Hepatocyte (in vitro differentiated cells): ENCODE data around the gene ZFPM1. TPM values are rescaled to one million over a fixed set of nuclear protein-coding genes. Genes with fewer than 3 reads are reported as not detected.

Experiments used
- DNase-seq: peaks from one replicate; pipeline ENCODE4 v3.0.0-alpha.2; 2016; ENCODE audit warnings: low spot score
- H2AFZ ChIP-seq: fragments of 200-600 bp; sonication (generic); 2 replicates; pipeline ENCODE4 v1.6.0; 2016; ENCODE audit warnings: antibody characterized with exemption, mild to moderate bottlenecking
- H3K27ac ChIP-seq: fragments of 200-600 bp; sonication (generic); 2 replicates; pipeline ENCODE4 v1.5.1; 2016; ENCODE audit warnings: mild to moderate bottlenecking
- H3K27me3 ChIP-seq: fragments of 200-600 bp; sonication (generic); 2 replicates; pipeline ENCODE4 v1.6.1; 2016
- H3K36me3 ChIP-seq: fragments of 200-600 bp; sonication (generic); replicated peaks from 2 replicates; pipeline ENCODE4 v1.5.1; 2016; ENCODE audit warnings: low read depth; ENCODE audit not compliant: insufficient read depth
- H3K4me1 ChIP-seq: fragments of 200-600 bp; sonication (generic); 2 replicates; pipeline ENCODE4 v1.5.1; 2016; ENCODE audit warnings: mild to moderate bottlenecking, moderate library complexity; ENCODE audit not compliant: insufficient read depth
- H3K4me2 ChIP-seq: fragments of 200-600 bp; sonication (generic); 2 replicates; pipeline ENCODE4 v1.6.0; 2016
- H3K4me3 ChIP-seq: fragments of 200-600 bp; sonication (generic); 2 replicates; pipeline ENCODE4 v1.5.1; 2016; ENCODE audit warnings: mild to moderate bottlenecking
- H3K79me2 ChIP-seq: fragments of 200-600 bp; sonication (generic); 2 replicates; pipeline ENCODE4 v1.6.0; 2017; ENCODE audit warnings: mild to moderate bottlenecking
- H3K9me2 ChIP-seq: fragments of 200-600 bp; sonication (generic); replicated peaks from 2 replicates; pipeline ENCODE4 v1.6.0; 2017; ENCODE audit warnings: mild to moderate bottlenecking; ENCODE audit not compliant: insufficient read depth
- H3K9me3 ChIP-seq: fragments of 200-600 bp; sonication (generic); 2 replicates; pipeline ENCODE4 v1.5.1; 2016; ENCODE audit warnings: low read depth, mild to moderate bottlenecking
- H4K20me1 ChIP-seq: fragments of 200-600 bp; sonication (generic); 2 replicates; pipeline ENCODE4 v1.6.0; 2016; ENCODE audit warnings: mild to moderate bottlenecking; ENCODE audit not compliant: insufficient read depth, poor library complexity, severe bottlenecking
- CTCF ChIP-seq: fragments of 200-600 bp; sonication (generic); IDR thresholded peaks from 2 replicates; pipeline ENCODE4 v1.5.1; 2016; ENCODE audit warnings: antibody characterized with exemption, mild to moderate bottlenecking; ENCODE audit not compliant: poor library complexity
- EZH2 ChIP-seq: fragments of 200-600 bp; sonication (generic); IDR thresholded peaks from 2 replicates; pipeline ENCODE4 v1.6.1; 2016; ENCODE audit warnings: antibody characterized with exemption, mild to moderate bottlenecking, borderline replicate concordance
- EZH2phosphoT487 ChIP-seq: fragments of 200-600 bp; sonication (generic); IDR thresholded peaks from one replicate; pipeline ENCODE4 v1.6.1; 2018; ENCODE audit warnings: antibody characterized with exemption, mild to moderate bottlenecking, low read depth, moderate library complexity; ENCODE audit not compliant: unreplicated experiment, severe bottlenecking
- WGBS: methylation state at CpG from one replicate; pipeline ENCODE4 v1.1.6; 2016; ENCODE audit warnings: low lambda C conversion rate; ENCODE audit errors: missing lambda C conversion rate; 5-methylcytosine and 5-hydroxymethylcytosine counted together
- polyA plus RNA-seq: library from polyadenylated mRNA; unstranded; fragments of >200 nt; fragmentation: Nextera tagmentation; extraction: Ambion mirVana; gene quantifications from 2 replicates; pipeline ENCODE4 v1.2.1, GENCODE V29; 2016
- total RNA-seq: library from RNA; depleted of rRNA; stranded (reverse); fragments of >200 nt; gene quantifications from 2 replicates; pipeline ENCODE4 v1.2.3, GENCODE V29; 2014

ZFPM1 gene
- total and polyA plus RNA-seq, 2 experiments from 2014 or later, result 4.1 to 11.9 TPM

GRCh38 chr16:88510091-88510994, 57.3 kb downstream of the ZFPM1 start:
- TF ChIP-seq EZH2 (no peak), CTCF (no peak), EZH2phosphoT487 (no peak)
- H3K27ac ChIP-seq, result peak overlapping the region; percentile 96
- H4K20me1 ChIP-seq, result no peaks in the 10 kb centered on the region
- peaks cover 21% of the 10 kb centered on the region for H3K79me2 ChIP-seq
- H3K4me3 ChIP-seq, result no peak overlapping the region
- no peak overlapping the region for H2AFZ ChIP-seq
- 76% methylated on average over 26 of the region's 26 CpGs for WGBS
- no peaks in the 10 kb centered on the region for H3K27me3 ChIP-seq
- no peak for DNase-seq
- H3K4me1 ChIP-seq, result peaks cover 43% of the 10 kb centered on the region
- no peaks in the 10 kb centered on the region for H3K9me3 ChIP-seq
- H3K36me3 ChIP-seq, result no peaks in the 10 kb centered on the region
- H3K9me2 ChIP-seq, result no peaks in the 10 kb centered on the region
- peak overlapping the region; percentile 39 for H3K4me2 ChIP-seq

- Histone ChIP-seq H3K4me1 (peaks cover 43% of the 10 kb centered on the region), H3K27me3 (no peaks in the 10 kb centered on the region), H3K4me2 (no peak overlapping the region), H2AFZ (no peak overlapping the region), H3K36me3 (no peaks in the 10 kb centered on the region), H3K9me2 (no peaks in the 10 kb centered on the region), H3K4me3 (no peak overlapping the region), H3K27ac (peak overlapping the region; percentile 96), H3K9me3 (no peaks in the 10 kb centered on the region), H4K20me1 (no peaks in the 10 kb centered on the region), H3K79me2 (peaks cover 21% of the 10 kb centered on the region)
- no peak for DNase-seq
- WGBS, result 96% methylated on average over 7 of the region's 7 CpGs
- no peak for TF ChIP-seq EZH2
Observed at GRCh38 chr16:88511060-88511459, 58.0 kb downstream of the ZFPM1 start.

GRCh38 chr16:88511906-88512305, 58.8 kb downstream of the ZFPM1 start:
- Histone ChIP-seq H3K9me3 (no peaks in the 10 kb centered on the region), H3K4me1 (peaks cover 43% of the 10 kb centered on the region), H4K20me1 (no peaks in the 10 kb centered on the region), H3K4me3 (no peak overlapping the region), H3K27me3 (no peaks in the 10 kb centered on the region), H3K36me3 (no peaks in the 10 kb centered on the region), H2AFZ (no peak overlapping the region), H3K27ac (no peak overlapping the region), H3K79me2 (peaks cover 17% of the 10 kb centered on the region), H3K4me2 (no peak overlapping the region), H3K9me2 (no peaks in the 10 kb centered on the region)
- TF ChIP-seq CTCF, result no peak
- no peak for TF ChIP-seq EZH2
- TF ChIP-seq EZH2phosphoT487, result no peak
- 94% methylated on average over 12 of the region's 14 CpGs for WGBS
- no peak for DNase-seq
